Motor neuron (in vitro differentiated cells): ENCODE results near the gene AWAT1. TPM values are rescaled to one million over a fixed set of nuclear protein-coding genes. Genes with fewer than 3 reads are reported as not detected.
"Not testable (repeated sequence)": the region's sequence is repeated elsewhere in the genome, so short reads cannot be mapped to it uniquely, and the experiment has no call there.

Source experiments
- ATAC-seq, 8 experiments: fragments of 200-7000 bp; cut with Tn5 transposase; replicated peaks in 6 of 8; 2 replicates each; pipeline ENCODE4 v1.8.0; 2021; ENCODE audit warnings: mild to moderate bottlenecking in 8 of 8, moderate library complexity in 8 of 8
- H3K27ac ChIP-seq, 2 donors: fragments of 250-450 bp; sonication (Bioruptor Pico); 2 replicates each; pipeline ENCODE4 v1.9.0; 2021; ENCODE audit warnings: antibody characterized with exemption in 2 of 2, mild to moderate bottlenecking in 2 of 2, moderate library complexity in 1 of 2
- H3K4me1 ChIP-seq, 2 donors: fragments of 250-450 bp; sonication (Bioruptor Pico); replicated peaks in 1 of 2; 2 replicates each; pipeline ENCODE4 v1.6.1; 2021; ENCODE audit warnings: antibody characterized with exemption in 2 of 2, mild to moderate bottlenecking in 2 of 2, moderate library complexity in 1 of 2
- H3K4me3 ChIP-seq, 5 donors: fragments of 250-450 bp; sonication (Bioruptor Pico); 2 replicates each; pipeline ENCODE4 v1.9.0; 2021; ENCODE audit warnings: antibody characterized with exemption in 5 of 5, mild to moderate bottlenecking in 5 of 5, moderate library complexity in 4 of 5
- WGBS, 10 experiments: fragments of 450-650 bp; shearing (Covaris generic); methylation state at CpG; one replicate each; pipeline ENCODE4 v1.0.0; 2022; 5-methylcytosine and 5-hydroxymethylcytosine counted together
- in situ Hi-C, 9 experiments: fragments of 400-800 bp; cut with MboI; loops; one replicate each; pipeline ENCODE4 v1.15.0; 2021; ENCODE audit warnings: low sequenced_read_pairs in 9 of 9, low pct_unique_long_range_greater_than_20kb in 2 of 9; ENCODE audit not compliant: unreplicated experiment in 9 of 9
- total RNA-seq, 8 experiments: library from RNA; unstranded; fragments of 300-600 nt; gene quantifications; 2 replicates each; pipeline versions ENCODE4 v1.2.3 to v1.2.4, GENCODE V29; 2022

AWAT1 gene
- total RNA-seq, 8 experiments from 2014 or later: not detected

DNA sequence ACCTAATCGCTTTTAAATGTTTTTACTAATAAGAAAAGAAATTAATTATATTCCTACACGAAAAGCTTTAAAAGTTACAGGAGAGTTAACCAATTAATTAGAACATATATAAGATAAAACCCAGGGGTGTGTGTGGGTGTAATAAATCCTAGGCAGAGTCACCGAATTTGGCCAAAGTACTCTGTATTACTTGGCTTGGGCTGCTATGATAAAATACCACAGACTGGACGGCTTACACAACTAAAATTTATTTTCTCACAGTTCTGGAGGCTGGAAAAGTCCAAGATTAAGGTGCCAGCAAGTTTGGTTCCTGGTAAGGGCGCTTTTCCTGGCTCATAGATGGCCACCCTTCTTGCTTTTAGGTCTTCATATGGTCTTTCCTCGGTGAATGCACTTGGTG lies 10.4 kb downstream of the AWAT1 start:
- 50 to 94% (median 84%) methylated on average over 1 to 5 of the region's 6 CpGs; no CpG with 5 or more reads in 1 of the 10 experiments for WGBS, 10 experiments
- Histone ChIP-seq H3K4me1 (no peaks in the 10 kb centered on the region), H3K4me3 (no peak overlapping the region), H3K27ac (no peak overlapping the region)
- in situ Hi-C loops: no loop called here
- no peak for ATAC-seq

DNA sequence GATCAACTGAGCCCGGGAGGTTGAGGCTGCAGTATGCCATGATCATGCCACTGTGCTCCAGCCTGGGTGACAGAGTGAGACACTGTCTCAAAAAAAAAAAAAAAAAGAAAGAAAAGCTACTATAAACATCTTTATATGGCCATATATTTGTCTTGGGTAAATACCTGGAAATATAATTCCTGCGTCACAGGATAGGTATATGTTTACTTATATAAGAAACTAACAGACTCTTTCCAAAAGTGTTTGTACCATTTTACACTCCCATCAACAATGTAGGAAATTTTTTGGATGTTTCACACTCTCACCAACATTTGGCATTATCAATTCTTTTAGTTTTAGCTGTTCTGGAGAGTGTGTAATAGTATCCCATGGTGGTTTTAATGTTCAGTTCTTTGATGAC lies 12.8 kb downstream of the AWAT1 start:
- H3K27ac ChIP-seq: no peak overlapping the region
- ATAC-seq: no peak
- H3K4me3 ChIP-seq: no peak overlapping the region
- 83 to 100% (median 96%) methylated on average over 1 to 2 of the region's 2 CpGs; no CpG with 5 or more reads in 6 of the 10 experiments for WGBS, 10 experiments
- in situ Hi-C loops: no loop called here
- no peaks in the 10 kb centered on the region for H3K4me1 ChIP-seq

DNA sequence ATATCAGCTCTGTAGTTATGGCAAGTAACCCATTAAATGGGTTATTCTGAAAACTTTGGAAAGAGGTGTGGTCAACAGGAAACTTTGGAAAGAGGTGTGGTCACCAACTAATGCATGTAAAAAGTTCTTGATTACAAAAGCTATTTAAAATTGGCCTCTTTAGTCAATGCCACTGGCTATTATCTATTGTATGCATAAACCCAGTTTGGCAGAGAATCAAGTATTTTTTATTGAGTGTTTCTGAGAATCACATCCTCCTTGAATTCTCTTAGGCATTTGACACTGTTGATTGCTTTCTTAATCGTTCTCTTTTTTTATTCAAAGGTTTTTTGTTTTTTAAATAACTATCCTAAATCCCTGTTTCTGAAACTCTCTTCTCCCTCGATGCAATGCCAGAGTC lies 18.0 kb downstream of the AWAT1 start:
- ATAC-seq: no peak
- Histone ChIP-seq H3K4me3 (no peak overlapping the region), H3K27ac (no peak overlapping the region), H3K4me1 (no peaks in the 10 kb centered on the region)
- 10 to 100% (median 80%) methylated on average over 1 to 2 of the region's 2 CpGs; no CpG with 5 or more reads in 3 of the 10 experiments for WGBS, 10 experiments
- in situ Hi-C loops: no loop called here

DNA sequence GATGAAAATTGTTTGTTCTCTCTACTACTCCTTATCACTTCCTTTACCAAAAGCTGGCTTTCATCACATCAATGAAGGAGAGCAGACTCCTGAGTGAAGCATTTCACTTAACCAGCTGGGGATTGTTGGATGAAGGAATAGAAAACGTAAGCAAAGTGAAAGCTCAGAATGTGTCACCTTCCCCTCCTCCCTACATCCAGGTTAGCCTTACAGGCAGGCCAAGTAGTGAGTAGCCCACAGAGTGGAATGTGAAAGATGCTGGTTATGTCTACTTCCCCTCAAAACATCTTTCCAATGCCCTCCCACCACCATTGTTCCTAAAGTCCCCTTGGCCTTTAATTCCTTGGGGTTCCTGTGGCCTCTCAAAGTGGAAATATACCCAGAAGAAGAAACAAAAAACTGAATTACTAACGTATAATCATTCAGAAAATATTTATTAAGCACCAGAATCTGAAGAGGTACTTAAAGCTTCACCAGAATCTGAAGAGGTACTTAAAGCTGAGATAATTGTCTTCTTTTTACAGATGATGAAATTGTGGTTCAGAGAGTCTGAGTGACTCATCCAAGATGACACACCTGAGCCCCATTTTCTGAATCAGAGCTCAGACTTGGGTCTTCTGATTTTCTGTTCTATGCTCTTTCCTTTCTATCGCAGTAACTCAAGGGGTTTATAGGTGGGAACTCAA lies 19.1 kb downstream of the AWAT1 start:
- in situ Hi-C loops: no loop called here
- Histone ChIP-seq H3K4me1 (no peaks in the 10 kb centered on the region), H3K4me3 (no peak overlapping the region), H3K27ac (no peak overlapping the region)
- WGBS, 10 experiments: 0 to 100% (median 28%) methylated on average over 1 to 3 of the region's 3 CpGs; no CpG with 5 or more reads in 5 of the 10 experiments
- peak in 1 of 8 experiments; percentile 16 for ATAC-seq

DNA sequence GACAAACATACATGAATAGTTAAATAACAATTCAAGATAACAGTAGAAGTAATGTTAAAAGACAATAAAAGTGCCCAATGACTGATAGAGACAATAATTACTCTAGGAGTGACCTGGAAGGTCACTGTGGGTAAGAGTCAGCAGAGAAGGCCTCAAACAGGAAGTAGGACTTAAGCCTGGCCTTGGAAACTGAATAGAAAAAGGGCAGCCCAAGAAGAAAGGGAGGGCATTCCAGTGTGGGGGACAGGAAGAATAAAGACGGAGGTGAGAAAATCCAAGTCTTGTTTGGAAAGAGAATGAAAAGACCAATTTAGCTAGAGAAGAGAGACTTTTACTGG lies 19.6 kb downstream of the AWAT1 start:
- Histone ChIP-seq H3K27ac (no peak overlapping the region), H3K4me1 (no peaks in the 10 kb centered on the region), H3K4me3 (no peak overlapping the region)
- in situ Hi-C loops: no loop called here
- 30 to 100% (median 43%) methylated on average over 1 of the region's 1 CpG; no CpG with 5 or more reads in 5 of the 10 experiments for WGBS, 10 experiments
- no peak for ATAC-seq

DNA sequence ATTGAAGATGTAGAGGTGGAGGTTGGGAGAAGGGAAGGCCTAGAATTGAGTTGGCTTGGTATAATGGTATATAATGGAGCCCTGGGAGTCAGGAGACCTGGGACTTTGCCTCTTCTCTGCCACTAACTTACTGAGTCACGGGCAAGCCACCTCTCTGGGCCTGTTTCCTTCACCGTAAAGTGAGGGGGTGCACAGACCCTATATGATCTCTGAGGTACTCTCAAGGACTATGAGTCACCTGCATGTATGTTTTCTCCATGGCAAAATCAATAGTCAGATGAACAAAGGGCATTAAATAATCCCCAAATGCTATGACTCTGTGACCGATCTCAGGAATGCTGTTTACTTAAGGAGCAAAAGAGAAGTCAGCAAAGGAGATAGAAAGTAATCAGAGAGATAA lies 20.5 kb downstream of the AWAT1 start:
- no peak for ATAC-seq
- Histone ChIP-seq H3K27ac (no peak overlapping the region), H3K4me3 (no peak overlapping the region), H3K4me1 (no peaks in the 10 kb centered on the region)
- in situ Hi-C loops: no loop called here
- WGBS, 10 experiments: 44 to 100% (median 92%) methylated on average over 1 to 3 of the region's 3 CpGs; no CpG with 5 or more reads in 3 of the 10 experiments

DNA sequence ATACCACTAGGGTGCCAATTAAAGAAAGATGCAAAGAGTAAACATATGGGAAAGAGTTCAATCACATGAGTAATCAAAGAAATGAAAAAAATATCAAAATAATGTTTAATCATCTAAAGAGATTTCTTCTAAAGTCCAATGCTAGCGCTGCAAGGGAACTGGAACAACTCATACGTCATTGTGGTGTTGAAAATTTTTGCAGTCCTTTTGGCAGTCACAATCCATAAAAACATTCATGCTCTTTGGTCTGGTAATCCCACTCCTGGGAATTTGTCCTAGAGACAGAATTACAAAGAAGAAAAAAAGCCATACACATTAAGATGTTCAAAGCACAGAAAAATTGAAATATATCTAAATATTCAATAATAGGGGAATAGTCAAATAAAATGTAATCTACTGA lies 21.0 kb downstream of the AWAT1 start:
- Histone ChIP-seq H3K4me1 (no peaks in the 10 kb centered on the region), H3K27ac (no peak overlapping the region), H3K4me3 (no peak overlapping the region)
- no peak for ATAC-seq
- 40 to 100% (median 71%) methylated on average over 1 to 2 of the region's 2 CpGs; no CpG with 5 or more reads in 3 of the 10 experiments for WGBS, 10 experiments
- in situ Hi-C loops: no loop called here

DNA sequence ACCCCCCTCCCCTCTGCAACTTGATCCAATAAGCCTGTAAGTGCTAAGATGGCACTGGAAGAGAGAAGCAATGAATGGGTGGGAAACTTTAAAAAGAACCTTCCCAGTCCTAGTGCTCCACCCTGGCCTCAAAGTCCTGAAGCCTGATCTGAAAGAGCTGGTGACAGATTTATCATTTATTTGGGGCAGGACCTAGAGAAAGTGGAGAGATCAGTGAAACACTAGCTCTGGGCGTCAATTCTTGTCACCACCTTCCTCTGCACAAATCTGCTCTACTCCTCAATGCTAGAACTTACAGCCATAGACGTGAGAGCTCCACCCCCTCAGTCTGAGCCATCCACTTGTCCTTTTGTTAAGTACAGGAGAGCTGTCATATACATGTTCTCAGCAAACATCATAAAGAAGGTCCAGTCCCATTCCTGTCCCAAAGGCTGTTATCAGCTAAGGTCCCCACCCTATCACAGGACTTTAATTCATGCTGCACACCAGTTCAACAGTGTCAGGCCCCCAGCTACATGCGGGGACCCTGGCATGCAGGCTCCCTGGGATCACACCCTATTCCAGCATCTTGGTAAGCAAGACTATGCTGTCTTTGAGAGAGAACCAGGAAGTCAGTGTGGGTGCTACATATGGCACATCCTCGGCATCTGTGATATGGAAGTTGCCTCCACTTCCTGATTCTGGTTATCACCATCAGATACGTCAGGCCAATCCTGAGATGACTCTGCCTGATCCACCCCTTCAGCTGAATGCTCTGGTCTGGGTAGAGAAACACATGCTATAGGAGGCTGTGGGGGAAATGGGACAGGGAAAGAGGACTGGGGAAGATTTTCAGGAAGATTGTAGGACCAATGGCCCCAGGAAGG lies 23.2 kb downstream of the AWAT1 start:
- 40 to 100% (median 66%) methylated on average over 1 to 3 of the region's 5 CpGs; no CpG with 5 or more reads in 6 of the 10 experiments for WGBS, 10 experiments
- H3K4me3 ChIP-seq: no peak overlapping the region
- ATAC-seq: peak in 3 of 8 experiments; percentile 29 to 92 (median 62)
- in situ Hi-C loops: no loop called here
- H3K4me1 ChIP-seq: peaks cover under 1 to 2% of the 10 kb centered on the region in 2 donors
- H3K27ac ChIP-seq: no peak overlapping the region

DNA sequence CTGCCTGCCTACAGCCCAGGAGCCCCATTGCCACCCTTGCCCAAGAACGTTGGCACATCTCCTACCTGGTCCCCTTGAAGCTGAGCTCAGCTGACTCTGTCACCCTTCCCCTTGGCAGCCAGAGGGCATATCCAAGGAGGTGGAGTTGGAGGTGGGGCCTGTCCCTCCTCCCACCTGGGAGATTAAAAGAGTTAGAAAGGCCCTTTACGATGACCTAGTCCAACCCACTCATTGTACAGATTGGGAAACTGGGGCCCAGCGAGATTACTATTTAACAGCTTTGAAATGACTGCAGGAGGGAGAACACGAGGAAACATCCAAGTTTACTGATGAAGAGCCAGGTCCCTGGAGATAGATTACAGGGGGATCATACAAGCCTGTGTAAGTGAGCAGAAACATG lies 25.6 kb downstream of the AWAT1 start, which contains the start of gene P2RY4:
TSS of gene P2RY4 (minus strand) at position 101 of the 400 bp plus-strand sequence. CDS start 580 bp downstream, outside the sequence.
- in situ Hi-C loops: no loop called here
- ATAC-seq: no peak
- no peak within 1 kb of the TSS for H3K27ac ChIP-seq

DNA sequence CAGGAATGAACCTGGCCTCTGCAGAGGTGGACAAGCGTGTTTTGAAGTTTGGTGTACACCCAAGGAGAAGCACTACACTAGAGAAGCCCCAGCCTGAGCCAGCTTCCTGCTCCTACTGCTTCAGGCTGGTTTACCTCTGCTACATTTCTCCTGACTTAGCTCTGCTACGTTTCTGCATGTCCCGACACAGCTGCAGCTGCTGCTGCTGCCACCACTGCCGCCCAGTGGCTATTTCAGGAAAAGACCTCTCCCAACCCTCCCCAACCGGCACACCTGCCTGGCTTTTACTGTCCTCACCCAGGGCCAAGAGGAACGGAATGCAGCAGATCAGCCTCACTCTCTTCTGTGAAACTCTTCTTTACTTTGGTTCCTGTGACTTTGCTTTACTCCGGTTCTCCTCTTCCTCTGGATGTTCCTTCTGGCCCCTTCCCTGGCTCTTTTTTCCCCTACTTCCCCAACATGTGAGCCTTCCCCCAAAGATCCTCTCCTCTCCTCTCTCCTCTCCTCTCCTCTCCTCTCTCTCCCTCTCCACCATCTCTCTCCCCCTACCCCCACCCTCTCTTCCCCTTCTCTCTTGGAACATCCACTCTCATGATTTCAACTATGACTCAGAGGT lies 28.6 kb downstream of the AWAT1 start:
- Histone ChIP-seq H3K27ac (no peak overlapping the region), H3K4me3 (no peak overlapping the region), H3K4me1 (peaks cover 3 to 4% of the 10 kb centered on the region in 2 donors)
- in situ Hi-C loops: no loop called here
- ATAC-seq: peak; percentile 70 to 99 (median 95)
- 0% methylated on average over 1 of the region's 7 CpGs; no CpG with 5 or more reads in 9 of the 10 experiments for WGBS, 10 experiments

More for the DNA sequence above, 25.6 kb downstream of the AWAT1 start, which contains the start of gene P2RY4:
- peaks cover 3 to 4% of the 10 kb centered on the region in 2 donors for H3K4me1 ChIP-seq
- no peak within 1 kb of the TSS for H3K4me3 ChIP-seq
- WGBS, 10 experiments: 10 to 83% (median 57%) methylated on average over 1 to 3 of the region's 4 CpGs; no CpG with 5 or more reads in 5 of the 10 experiments

DNA sequence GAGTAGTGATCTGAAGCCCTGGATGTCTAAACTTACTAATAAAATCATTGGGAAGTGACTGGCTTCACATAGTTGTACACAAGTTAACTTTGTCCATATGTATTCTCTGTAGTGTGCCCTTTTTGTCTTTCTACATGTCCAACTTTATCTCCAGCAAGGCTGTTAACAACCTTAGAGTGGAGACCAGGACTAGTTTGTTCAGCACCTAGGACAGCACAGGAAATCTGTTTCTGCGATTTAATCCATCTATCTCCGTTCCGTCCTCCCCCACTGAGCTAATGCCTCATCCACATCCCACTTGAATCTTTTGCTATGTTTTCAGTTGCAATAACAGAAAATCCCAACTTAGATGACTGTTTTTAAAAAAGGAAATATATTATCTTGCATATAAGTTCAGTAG lies 30.3 kb downstream of the AWAT1 start:
- H3K4me3 ChIP-seq: no peak overlapping the region
- peaks cover 3 to 4% of the 10 kb centered on the region in 2 donors for H3K4me1 ChIP-seq
- in situ Hi-C loops: no loop called here
- WGBS, 10 experiments: 21 to 76% (median 62%) methylated on average over 2 to 3 of the region's 3 CpGs; no CpG with 5 or more reads in 5 of the 10 experiments
- H3K27ac ChIP-seq: no peak overlapping the region
- ATAC-seq: no peak

DNA sequence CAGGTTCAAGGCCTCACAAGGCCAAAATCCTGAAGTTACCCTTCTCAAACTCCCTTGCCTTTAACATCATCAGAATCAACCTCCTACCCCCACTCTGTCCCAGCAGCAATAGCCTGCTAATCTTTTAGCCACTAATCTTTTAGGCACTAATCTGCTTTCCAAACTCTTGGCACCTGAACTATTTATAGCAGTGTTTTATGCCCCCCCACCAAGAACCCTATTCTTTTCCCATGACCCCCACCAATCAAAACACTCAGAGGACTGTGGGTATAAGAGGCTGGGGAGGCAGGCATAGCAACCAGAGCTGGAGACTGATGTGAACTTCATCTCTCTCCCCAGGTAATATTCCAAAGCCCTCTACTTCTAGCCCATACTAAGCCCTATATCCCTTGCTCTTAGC lies 33.6 kb downstream of the AWAT1 start, which contains the start of gene ARR3:
TSS of gene ARR3 (plus strand) at position 301 of the 400 bp plus-strand sequence. CDS start 1,052 bp downstream, outside the sequence.
- H3K27ac ChIP-seq: no peak within 1 kb of the TSS
- in situ Hi-C loops: no loop called here
- no peaks in the 10 kb centered on the region for H3K4me1 ChIP-seq
- H3K4me3 ChIP-seq: no peak within 1 kb of the TSS
- ATAC-seq: no peak

DNA sequence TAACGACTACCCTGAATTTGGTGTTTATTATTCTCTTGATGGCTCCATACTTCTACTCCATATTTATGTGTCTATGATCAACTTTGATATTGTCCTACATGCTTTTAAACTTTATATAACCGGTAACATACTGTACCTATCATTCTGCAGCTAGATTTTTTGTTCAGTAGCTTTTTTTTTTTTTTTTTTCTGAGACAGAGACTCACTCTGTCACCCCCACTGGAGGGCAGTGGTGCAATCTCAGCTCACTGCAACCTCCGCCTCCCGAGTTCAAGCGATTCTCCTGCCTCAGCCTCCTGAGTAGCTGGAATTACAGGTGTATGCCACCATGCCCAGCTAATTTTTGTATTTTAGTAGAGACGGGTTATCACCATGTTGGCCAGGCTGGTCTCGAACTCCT lies 39.6 kb downstream of the AWAT1 start:
- 16 to 100% (median 78%) methylated on average over 1 to 3 of the region's 7 CpGs; no CpG with 5 or more reads in 2 of the 10 experiments for WGBS, 10 experiments
- in situ Hi-C loops, H3K27ac ChIP-seq, H3K4me1 ChIP-seq, ATAC-seq, H3K4me3 ChIP-seq: not testable (repeated sequence)
